ENCODE measurements around the gene RELN. TPM values are rescaled to one million over a fixed set of nuclear protein-coding genes. Genes with fewer than 3 reads are reported as not detected.

RELN gene
- total and polyA plus RNA-seq, 9 of the 15 experiments (the other 6 are each of a cell fraction or from before 2014, with no cell fraction given) = 12.9 to 43.2 (median 18.1) TPM

DNA sequence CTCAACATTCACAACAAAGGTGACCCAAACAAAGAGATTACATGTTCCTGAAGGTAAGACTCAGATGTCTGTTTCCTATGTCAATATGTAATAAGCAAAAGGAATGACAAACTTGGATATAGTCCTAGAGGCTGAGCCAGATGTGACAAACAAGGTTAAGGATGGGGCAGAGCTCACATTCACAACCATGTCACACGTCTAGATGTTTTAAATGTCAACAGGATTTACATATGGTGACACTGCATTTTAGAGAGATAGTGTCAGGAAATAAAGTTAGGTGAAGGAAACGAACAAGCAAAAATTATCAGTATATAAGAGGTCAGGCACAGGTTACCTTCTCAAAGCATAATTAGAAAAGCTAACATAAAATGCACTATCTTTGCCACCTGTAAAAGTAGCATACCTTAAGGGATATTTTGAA, 8.4 kb downstream of the RELN start (continued):
- TF ChIP-seq, protein P1, sequence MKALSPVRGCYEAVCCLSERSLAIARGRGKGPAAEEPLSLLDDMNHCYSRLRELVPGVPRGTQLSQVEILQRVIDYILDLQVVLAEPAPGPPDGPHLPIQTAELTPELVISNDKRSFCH (CRISPR knock-in tag; IDR thresholded peaks at IDR 0.05) = no peak
- TF ChIP-seq, protein P1 (tag; IDR thresholded peaks at IDR 0.05) = peak; percentile 91
- TF ChIP-seq GATAD2B (IDR thresholded peaks at IDR 0.05; ENCODE audit: borderline replicate concordance) = peak; percentile 39; the same call in 1 of the 2 replicates
- TF ChIP-seq FOXK2 (conservative IDR thresholded peaks at IDR 0.05 in 1 of 2, IDR thresholded peaks at IDR 0.05 in 1 of 2; ENCODE audit: low read depth in 2 of 2) = peak; percentile 88 to 90
- peak in 1 of 2 experiments; percentile 4; a peak in 1 of 4 replicates for TF ChIP-seq RCOR1 (IDR thresholded peaks at IDR 0.05; ENCODE audit: borderline replicate concordance in 1 of 2, low read depth in 2 of 2, low read length in 2 of 2)
- TF ChIP-seq BACH1 (tag; IDR thresholded peaks at IDR 0.05) = peak; percentile 70; the same call in 1 of the 2 replicates
- no peak for TF ChIP-seq PYGO2 (tag; IDR thresholded peaks at IDR 0.05)
- TF ChIP-seq, protein P2, sequence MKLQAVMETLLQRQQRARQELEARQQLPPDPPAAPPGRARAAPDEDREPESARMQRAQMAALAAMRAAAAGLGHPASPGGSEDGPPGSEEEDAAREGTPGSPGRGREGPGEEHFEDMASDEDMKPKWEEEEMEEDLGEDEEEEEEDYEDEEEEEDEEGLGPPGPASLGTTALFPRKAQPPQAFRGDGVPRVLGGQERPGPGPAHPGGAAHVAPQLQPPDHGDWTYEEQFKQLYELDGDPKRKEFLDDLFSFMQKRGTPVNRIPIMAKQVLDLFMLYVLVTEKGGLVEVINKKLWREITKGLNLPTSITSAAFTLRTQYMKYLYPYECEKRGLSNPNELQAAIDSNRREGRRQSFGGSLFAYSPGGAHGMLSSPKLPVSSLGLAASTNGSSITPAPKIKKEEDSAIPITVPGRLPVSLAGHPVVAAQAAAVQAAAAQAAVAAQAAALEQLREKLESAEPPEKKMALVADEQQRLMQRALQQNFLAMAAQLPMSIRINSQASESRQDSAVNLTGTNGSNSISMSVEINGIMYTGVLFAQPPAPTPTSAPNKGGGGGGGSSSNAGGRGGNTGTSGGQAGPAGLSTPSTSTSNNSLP (IDR thresholded peaks at IDR 0.05; ENCODE audit: borderline replicate concordance, low read depth, low read length) = peak; percentile 29; the same call in 1 of the 2 replicates
- TF ChIP-seq FOXM1 (IDR thresholded peaks at IDR 0.05; ENCODE audit: low read depth) = peak; percentile 92
- TF ChIP-seq FOXM1 (CRISPR knock-in tag; IDR thresholded peaks at IDR 0.05; ENCODE audit: low read depth) = no peak
- TF ChIP-seq PCBP2 (IDR thresholded peaks at IDR 0.05; ENCODE audit: low read depth, low read length, poor library complexity, severe bottlenecking) = no peak
- TF ChIP-seq, protein P3, sequence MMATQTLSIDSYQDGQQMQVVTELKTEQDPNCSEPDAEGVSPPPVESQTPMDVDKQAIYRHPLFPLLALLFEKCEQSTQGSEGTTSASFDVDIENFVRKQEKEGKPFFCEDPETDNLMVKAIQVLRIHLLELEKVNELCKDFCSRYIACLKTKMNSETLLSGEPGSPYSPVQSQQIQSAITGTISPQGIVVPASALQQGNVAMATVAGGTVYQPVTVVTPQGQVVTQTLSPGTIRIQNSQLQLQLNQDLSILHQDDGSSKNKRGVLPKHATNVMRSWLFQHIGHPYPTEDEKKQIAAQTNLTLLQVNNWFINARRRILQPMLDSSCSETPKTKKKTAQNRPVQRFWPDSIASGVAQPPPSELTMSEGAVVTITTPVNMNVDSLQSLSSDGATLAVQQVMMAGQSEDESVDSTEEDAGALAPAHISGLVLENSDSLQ (IDR thresholded peaks at IDR 0.05) = peak; percentile 69
- TF ChIP-seq ZNF253 (CRISPR knock-in tag; conservative IDR thresholded peaks at IDR 0.05) = no peak
- TF ChIP-seq, protein P4, sequence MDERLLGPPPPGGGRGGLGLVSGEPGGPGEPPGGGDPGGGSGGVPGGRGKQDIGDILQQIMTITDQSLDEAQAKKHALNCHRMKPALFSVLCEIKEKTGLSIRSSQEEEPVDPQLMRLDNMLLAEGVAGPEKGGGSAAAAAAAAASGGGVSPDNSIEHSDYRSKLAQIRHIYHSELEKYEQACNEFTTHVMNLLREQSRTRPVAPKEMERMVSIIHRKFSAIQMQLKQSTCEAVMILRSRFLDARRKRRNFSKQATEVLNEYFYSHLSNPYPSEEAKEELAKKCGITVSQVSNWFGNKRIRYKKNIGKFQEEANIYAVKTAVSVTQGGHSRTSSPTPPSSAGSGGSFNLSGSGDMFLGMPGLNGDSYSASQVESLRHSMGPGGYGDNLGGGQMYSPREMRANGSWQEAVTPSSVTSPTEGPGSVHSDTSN (CRISPR knock-in tag; IDR thresholded peaks at IDR 0.05; ENCODE audit: low read depth) = no peak
- TF ChIP-seq, protein P4 (tag; conservative IDR thresholded peaks at IDR 0.05; ENCODE audit: low read depth) = peak; percentile 50
- TF ChIP-seq ZNF764 (CRISPR knock-in tag; IDR thresholded peaks at IDR 0.05; ENCODE audit: low read depth) = no peak
- no peak for TF ChIP-seq BRD9 (IDR thresholded peaks at IDR 0.05; ENCODE audit: low read depth, partially characterized antibody)
- no peak for TF ChIP-seq RB1 (IDR thresholded peaks at IDR 0.05; ENCODE audit: low read depth)
- TF ChIP-seq, protein P5, sequence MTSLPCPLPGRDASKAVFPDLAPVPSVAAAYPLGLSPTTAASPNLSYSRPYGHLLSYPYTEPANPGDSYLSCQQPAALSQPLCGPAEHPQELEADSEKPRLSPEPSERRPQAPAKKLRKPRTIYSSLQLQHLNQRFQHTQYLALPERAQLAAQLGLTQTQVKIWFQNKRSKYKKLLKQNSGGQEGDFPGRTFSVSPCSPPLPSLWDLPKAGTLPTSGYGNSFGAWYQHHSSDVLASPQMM (CRISPR knock-in tag; IDR thresholded peaks at IDR 0.05) = no peak
- peak; percentile 87 for TF ChIP-seq MEIS2 (IDR thresholded peaks at IDR 0.05; ENCODE audit: partially characterized antibody)
- TF ChIP-seq ZNF232 (CRISPR knock-in tag; IDR thresholded peaks at IDR 0.05) = no peak
- TF ChIP-seq LEF1 (IDR thresholded peaks at IDR 0.05) = 0 out of 2 replicates have a peak, but pooled peaks have one; percentile 29
- TF ChIP-seq TCF3 (CRISPR knock-in tag; IDR thresholded peaks at IDR 0.05) = no peak
- peak; percentile 48 for TF ChIP-seq ARID1B (IDR thresholded peaks at IDR 0.05)
